Metanephros (tissue), 2 donors: ENCODE measurements around the gene SCYL2. TPM values are rescaled to one million over a fixed set of nuclear protein-coding genes. Genes with fewer than 3 reads are reported as not detected.

Experiments used
- small RNA-seq: library from RNA; depleted of rRNA; stranded (forward); fragments of <200 nt; gene quantifications from one replicate; pipeline ENCODE3, GENCODE V24; 2014; ENCODE audit warnings: low replicate concordance
- total RNA-seq: library from RNA; depleted of rRNA; stranded (reverse); fragments of >200 nt; gene quantifications from one replicate; pipeline ENCODE4 v1.2.3, GENCODE V29; 2014

Gene SCYL2
- 53.7 TPM for total RNA-seq

GRCh38 chr12:100266835-100267602, at the start of gene SCYL2, which contains the start of gene DEPDC4:
TSS of gene SCYL2 (plus strand) at chr12:100267177. CDS start at chr12:100282971, 15,794 bp downstream.
TSS of gene DEPDC4 (minus strand) at chr12:100267079. CDS start at chr12:100267076, 3 bp downstream.

GRCh38 chr12:100356644-100357223, 89.8 kb downstream of the SCYL2 start, which contains the start of gene SLC17A8:
TSS of gene SLC17A8 (plus strand) at chr12:100357074. CDS start at chr12:100357392, 318 bp downstream.

Small RNA genes lying within 50 kb of the gene (small RNA-seq; reads per million reads assigned to genes)
- gene RF00019, result not detected

Other genes with a start within 250 kb of the SCYL2 start
- gene BLTP3B, start 124.3 kb upstream of the SCYL2 start, total RNA-seq, result 36.8 TPM
- 23.8 TPM for gene ACTR6, start 66.4 kb upstream of the SCYL2 start, total RNA-seq
- gene DEPDC4, start 98 bp upstream of the SCYL2 start, total RNA-seq, result 5.1 TPM
- gene SLC17A8, start 89.9 kb downstream of the SCYL2 start, total RNA-seq, result 0.23 TPM
- gene NR1H4, start 206.7 kb downstream of the SCYL2 start, total RNA-seq, result 11.8 TPM